Measurements from ENCODE around the gene EFHC1. TPM values are rescaled to one million over a fixed set of nuclear protein-coding genes. Genes with fewer than 3 reads are reported as not detected.

The EFHC1 gene
- total RNA-seq, 1 experiment from 2014 or later = 23.7 TPM

DNA sequence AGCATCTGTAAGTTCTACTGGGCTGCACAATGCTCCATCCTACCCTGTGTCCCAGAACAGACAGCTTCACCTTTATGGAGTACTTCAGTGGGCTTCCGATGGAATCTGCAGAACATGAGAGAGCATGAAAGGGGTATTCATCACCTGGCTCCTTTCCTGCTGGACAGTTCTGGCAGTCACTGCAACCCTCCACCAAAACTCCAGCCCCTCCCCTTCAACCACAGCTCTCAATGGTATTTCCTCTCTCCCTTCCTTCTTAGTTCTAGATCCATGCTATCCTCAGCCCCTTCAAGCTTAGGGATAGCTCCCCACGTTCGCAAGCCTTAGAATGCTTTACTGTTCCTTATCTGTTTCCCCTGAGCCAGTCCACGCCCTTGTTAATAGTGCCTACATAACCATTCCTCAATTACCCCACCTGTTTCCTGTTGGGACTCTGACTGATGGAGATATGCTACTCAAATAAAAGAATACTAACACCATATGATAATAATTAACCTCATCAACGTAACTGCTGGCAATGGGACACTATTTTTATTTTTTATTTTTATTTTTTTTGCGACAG is 130.0 kb downstream of the EFHC1 start:
- in situ Hi-C loops (cut with HindIII; ENCODE audit: low pct_unique_long_range_greater_than_20kb, low sequenced_read_pairs) = no loop called here
- DNase-seq (ENCODE audit: low read depth, low spot score) = no peak

DNA sequence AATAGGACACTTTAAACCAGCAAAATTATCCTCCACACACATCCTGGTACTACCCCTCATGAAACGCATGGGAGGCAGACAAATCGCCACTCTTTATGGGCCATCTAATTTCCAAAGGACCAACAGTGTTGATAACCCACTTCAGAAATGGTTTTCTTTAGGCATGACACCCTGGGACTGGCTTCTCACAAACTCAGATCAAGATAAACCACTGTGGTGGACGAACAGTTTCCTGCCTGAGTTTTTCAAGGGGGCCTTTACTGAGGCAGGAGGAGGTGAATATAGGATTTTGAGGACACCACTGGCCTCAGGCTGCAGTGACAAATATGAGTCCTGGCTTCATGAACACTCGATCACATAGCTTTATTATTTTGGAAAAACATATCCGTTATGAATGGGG is 130.7 kb downstream of the EFHC1 start:
- in situ Hi-C loops (cut with HindIII; ENCODE audit: low pct_unique_long_range_greater_than_20kb, low sequenced_read_pairs) = no loop called here
- DNase-seq (ENCODE audit: low read depth, low spot score) = no peak

DNA sequence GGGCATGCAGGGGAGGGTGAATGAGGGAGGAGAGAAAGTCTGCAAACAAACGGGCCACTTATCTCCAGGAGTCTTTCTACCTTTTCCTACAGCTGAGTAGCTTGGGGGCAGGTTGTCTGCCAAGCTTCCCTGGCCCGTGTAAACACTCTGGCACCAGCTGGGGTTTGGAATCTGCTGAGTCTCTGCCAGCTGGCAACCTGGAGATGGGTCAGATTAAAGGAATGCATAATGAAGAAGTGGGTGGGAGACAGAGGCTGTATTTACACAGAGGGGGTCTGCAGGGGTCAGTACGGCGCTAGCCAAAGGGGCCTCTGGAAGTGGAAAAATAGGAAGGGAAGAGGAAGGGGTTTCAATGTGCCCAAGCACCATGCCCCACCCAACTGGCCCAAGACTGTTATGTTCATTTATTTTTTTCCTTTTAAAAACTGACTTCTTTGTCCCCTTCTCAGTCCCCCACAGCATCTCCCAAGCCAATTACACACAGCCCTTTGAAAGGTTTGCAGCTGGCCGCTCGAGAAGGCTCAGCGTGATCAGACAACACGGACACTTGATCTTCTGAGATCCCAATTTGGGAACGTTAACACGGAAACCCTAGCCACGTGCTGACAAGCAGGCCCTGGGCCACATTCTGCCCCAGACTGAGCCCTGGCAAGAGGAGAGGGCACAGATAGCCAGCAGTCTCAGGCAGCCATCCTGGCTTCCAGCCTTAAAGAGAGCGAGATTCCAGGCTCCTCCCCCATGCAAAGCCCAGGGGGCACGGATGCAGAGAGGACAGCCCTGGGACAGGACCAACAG is 131.5 kb downstream of the EFHC1 start:
- DNase-seq (ENCODE audit: low read depth, low spot score) = peak; percentile 56
- in situ Hi-C loops (cut with HindIII; ENCODE audit: low pct_unique_long_range_greater_than_20kb, low sequenced_read_pairs) = no loop called here

DNA sequence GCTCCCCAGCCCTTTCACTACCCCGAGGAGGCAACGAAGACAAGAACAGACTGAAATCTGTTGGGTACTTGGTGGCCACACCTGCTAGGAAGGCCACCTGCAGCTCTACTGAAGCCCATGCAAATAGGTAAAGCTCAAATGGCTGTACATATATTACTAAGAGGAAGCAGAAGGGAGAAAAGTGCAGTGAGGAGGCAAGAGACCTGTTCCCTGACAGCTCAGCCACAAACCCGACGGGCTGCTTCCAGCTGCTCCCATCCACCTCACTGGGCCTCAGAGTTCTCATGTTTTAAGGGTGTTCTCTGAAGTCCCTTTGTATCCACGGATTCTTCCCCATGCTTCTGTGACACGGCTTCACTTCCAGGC is 132.1 kb downstream of the EFHC1 start:
- in situ Hi-C loops (cut with HindIII; ENCODE audit: low pct_unique_long_range_greater_than_20kb, low sequenced_read_pairs) = no loop called here
- DNase-seq (ENCODE audit: low read depth, low spot score) = no peak

DNA sequence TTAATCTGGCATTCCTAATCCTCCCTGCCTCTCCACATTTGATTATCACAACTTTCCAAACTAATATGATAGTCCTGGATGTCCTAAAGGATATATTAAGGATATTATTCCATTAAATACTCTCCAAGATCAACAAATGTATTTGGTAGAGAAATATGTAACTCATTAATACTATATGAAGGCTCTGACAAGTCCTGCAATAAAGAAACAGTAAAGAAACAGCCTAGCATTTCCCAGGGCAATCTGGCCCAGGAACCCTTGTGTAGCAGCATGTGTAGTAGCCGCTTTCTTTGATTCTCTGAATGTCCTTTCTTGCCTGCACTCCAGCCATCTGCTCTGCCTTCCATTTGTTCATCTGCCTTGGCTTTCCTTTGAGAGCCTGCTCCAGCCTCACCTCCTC is 133.0 kb downstream of the EFHC1 start:
- in situ Hi-C loops (cut with HindIII; ENCODE audit: low pct_unique_long_range_greater_than_20kb, low sequenced_read_pairs) = no loop called here
- DNase-seq (ENCODE audit: low read depth, low spot score) = no peak

DNA sequence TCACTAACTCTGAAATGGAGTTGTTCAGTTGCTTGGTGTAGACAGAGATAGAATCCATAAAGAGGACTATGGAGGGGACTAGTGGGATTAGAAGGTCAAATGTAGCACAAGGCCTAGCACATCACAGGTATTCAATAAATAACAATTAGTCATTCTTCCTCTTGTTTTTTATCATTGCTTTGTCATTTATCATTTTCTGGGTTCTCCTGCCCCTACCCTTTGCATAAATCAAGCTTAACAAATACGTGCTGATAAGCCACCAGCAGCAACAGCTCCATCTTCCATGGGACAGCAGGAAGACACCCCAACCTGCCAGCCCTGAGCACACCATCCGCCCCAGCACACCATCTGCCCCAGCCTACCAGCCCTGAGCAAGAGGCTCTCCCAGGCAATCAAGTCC is 133.6 kb downstream of the EFHC1 start:
- DNase-seq (ENCODE audit: low read depth, low spot score) = no peak
- in situ Hi-C loops (cut with HindIII; ENCODE audit: low pct_unique_long_range_greater_than_20kb, low sequenced_read_pairs) = no loop called here

DNA sequence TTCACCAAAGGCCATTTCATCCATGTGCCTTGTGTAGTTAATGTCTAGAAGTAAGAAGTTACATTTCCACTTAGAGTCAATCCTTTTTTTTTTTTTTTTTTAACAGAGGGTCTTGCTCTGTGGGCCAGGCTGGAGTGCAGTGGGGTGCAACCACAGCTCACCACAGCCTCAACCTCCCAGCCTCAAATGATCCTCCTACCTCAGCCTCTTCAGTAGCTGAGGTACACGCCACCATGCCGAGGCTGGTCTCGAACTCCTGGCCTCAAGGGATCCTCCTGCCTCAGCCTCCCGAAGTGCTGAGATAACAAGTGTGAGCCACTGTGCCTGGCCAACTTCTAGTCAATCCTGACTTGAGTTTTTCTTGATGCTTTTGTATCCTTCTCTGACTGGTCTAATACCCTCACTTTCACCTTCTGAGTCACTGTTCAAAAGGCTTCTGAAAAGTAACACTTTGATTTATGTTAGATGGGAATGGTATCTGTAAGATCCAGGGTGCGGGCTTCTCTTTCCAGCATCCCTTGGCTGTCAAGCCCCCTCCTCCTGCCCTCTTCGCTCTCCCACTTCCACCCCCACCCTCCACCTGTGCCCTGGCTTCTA is 134.6 kb downstream of the EFHC1 start:
- in situ Hi-C loops (cut with HindIII; ENCODE audit: low pct_unique_long_range_greater_than_20kb, low sequenced_read_pairs) = no loop called here
- DNase-seq (ENCODE audit: low read depth, low spot score) = no peak

DNA sequence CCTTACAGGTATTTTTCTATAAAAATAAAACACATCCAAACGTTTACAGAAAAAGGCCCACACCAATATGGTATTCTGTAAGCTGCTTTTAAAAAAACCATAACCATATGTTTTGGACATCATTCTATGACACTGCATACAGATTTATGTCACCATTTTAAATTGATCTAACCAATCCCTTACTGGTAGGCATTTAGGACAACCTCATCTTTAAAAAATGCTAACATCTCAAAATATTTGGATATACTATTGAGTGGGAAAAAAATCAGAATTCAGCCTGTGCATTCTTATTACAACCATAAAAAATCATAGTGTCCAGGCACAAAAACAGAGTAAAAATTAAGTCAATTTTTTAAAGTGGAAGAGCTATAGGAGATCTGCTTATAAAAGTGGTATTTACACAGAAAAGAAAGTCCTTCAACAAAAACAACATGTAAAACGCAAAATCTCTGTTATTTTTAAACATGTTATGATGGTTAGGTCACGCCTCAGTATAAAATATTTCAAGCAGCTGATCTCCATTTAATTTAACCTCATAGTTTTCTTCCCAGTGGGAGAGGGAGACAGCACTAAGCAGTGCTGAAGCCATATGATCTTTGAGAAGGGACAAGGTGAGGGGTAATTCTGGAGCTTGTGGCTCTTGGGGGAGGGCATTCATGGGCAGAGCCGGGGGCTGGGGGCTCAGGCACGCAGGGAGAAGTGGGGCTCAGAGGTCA is 135.5 kb downstream of the EFHC1 start:
- no peak for DNase-seq (ENCODE audit: low read depth, low spot score)
- in situ Hi-C loops (cut with HindIII; ENCODE audit: low pct_unique_long_range_greater_than_20kb, low sequenced_read_pairs) = no loop called here

DNA sequence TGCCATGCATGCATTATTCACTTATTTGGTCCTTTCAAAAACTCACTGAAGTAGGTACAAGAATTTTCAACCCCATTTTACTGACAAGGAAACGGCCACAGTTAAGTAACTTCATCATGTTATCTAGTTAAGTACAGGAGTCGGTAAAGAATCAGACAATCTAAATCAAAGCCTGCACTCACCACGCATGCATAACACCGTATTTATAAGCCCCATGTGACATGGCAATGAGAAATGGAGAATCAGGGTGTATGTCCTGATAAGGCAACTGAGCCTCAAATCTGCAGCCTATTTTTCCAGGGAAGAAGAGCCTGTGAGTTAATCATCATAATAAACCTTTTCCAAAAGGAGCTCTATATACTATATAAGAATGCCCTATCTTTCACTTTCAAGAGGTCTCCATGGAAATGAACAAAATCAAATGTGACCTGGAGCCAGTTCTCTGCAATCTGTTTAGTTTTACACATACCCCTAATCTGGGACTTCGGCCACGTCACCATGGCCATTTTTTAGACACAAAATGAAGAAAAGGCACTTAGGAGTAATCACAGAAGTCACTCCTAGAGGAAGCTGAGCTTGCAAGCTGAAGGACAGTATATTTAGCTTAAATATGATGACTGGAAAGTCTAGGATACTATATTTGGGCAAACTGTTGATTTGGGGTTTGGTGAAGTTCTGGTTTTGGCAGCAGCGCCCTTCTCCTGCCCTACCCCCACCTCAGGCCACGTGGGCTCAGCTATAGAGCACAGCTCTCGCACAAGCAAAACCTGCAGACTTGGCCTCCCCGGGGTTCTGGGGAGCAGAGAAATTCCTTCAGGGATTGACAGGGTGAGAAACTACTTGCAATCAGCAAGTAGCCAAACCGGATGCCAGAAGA is 137.5 kb downstream of the EFHC1 start:
- in situ Hi-C loops (cut with HindIII; ENCODE audit: low pct_unique_long_range_greater_than_20kb, low sequenced_read_pairs) = no loop called here
- DNase-seq (ENCODE audit: low read depth, low spot score) = no peak

DNA sequence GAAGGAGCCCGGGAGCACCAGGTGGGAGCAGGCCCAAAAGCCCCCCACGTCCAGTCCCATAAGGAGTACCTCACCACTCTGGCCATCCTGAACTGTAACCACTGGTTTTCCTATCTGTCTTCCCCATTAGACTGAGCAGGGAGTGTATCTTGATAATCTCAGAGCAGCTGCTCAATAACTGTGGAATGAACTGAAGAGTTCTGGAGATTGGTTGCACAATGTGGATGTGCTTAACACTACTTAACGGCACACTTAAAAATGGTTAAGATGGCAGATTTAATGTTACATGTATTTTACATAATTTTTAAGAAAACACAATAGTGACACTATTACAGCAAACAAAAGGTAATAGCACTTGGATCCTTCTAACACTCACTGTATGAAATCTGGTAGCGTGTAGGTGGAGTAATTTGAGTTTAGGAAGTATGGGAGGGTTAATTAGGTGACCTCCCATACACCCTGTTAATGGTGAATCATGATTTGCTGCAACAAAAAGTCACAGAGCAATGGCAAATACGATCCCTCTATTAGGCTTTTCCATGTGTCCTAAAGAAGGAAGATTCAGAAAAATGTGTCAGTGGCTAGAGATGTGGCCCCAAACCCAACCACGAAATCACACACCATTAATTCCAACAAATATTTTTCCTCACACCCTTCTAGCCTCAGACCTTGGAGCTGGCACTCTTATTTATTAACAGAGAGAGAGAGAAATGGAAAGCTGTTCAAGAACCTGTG is 138.3 kb downstream of the EFHC1 start:
- in situ Hi-C loops (cut with HindIII; ENCODE audit: low pct_unique_long_range_greater_than_20kb, low sequenced_read_pairs) = no loop called here
- DNase-seq (ENCODE audit: low read depth, low spot score) = no peak

DNA sequence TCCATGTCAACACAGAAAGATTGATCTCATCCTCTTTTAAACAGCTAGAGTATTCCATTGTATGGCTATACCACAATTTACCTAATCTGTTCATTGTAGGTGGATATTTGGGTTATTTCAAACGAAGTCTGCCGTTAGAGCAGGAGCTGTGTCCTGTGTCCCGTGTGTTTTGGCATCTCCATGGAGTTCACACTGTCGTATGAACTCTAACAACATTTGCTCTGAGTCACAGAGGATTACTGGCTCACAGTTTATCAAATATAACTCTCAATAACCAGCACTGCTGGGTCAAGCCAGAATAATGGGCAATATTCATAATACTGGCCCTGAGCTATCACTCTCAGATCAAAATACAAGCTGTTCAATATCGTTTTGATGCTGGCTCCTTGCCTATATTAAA is 140.3 kb downstream of the EFHC1 start:
- in situ Hi-C loops (cut with HindIII; ENCODE audit: low pct_unique_long_range_greater_than_20kb, low sequenced_read_pairs) = no loop called here
- DNase-seq (ENCODE audit: low read depth, low spot score) = no peak

DNA sequence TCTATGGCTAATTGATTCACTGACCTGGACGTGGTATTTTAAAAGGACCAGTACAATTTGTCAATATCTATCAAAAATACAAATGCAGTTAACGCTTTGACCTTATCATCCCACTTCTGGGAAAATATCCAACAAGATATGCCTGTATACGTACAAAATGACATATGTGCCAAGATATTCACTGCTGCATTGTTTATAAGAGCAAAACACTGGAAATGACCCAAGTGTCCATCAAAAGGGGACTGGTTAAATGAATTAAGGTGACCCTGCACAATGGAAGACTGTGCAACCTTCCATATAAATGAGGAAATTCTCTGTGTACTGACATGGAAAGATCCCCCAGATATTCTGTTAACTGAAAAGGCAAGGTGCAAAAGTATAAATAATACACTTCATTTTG is 142.8 kb downstream of the EFHC1 start:
- no peak for DNase-seq (ENCODE audit: low read depth, low spot score)
- in situ Hi-C loops (cut with HindIII; ENCODE audit: low pct_unique_long_range_greater_than_20kb, low sequenced_read_pairs) = no loop called here

DNA sequence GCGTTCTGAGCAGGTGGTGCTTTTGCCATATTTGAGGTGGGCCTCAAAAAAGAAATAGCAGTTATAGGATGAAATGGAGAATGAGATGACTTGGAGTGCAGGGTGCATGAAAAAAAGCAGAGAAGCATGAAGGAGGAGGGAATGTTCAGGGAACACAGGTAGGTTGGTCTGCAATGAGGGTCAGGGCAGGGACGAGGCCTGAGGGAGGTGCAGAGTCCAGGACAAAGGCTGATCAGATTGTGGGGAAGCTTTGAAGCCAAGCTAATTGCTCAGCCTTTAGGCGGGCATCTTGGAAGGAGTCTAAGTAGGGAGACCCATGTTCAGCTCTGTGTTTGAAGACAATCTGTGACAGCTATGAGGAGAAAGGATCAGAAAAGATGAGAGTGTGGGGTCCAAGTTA is 144.7 kb downstream of the EFHC1 start:
- no peak for DNase-seq (ENCODE audit: low read depth, low spot score)
- in situ Hi-C loops (cut with HindIII; ENCODE audit: low pct_unique_long_range_greater_than_20kb, low sequenced_read_pairs) = no loop called here

DNA sequence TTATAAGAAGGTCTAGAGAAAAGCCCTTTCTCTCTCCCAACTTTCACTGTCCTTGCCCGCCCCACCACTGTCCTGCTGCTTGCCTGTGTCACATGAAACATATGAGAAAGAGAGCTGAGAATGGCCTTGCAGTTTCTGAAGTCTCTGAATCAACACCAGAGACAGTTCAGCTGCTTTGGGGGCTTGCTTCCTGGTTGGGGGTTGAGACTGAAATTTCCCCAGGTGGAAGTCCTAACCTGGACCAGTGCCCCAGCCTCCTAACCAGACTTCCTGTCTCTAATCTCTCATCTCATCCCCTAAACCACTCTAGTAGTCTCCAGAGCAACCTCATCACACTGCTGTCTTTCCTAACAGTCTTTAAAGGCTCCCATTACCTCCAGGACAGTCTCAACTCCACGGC is 146.1 kb downstream of the EFHC1 start:
- DNase-seq (ENCODE audit: low read depth, low spot score) = no peak
- in situ Hi-C loops (cut with HindIII; ENCODE audit: low pct_unique_long_range_greater_than_20kb, low sequenced_read_pairs) = no loop called here

DNA sequence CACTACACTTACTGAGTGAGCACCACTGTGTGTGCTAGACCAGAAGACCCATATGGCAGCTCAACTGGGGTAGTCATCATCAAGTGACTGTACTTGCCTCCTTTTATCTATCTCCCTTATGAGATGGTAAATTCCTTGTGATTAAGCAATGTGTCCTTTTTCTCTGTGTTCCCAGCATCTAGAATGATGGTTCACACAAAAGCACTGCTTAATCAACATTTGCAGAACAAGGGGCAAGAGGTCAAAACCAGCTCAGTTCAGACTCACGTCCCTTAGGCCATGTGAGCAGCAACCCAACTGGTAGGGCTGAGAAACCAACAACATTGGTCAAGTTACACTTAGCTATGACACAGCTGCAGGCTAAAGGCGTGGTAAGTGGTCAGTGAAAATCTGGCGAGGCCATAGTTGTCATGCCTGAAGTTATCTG is 146.7 kb downstream of the EFHC1 start:
- in situ Hi-C loops (cut with HindIII; ENCODE audit: low pct_unique_long_range_greater_than_20kb, low sequenced_read_pairs) = no loop called here

DNA sequence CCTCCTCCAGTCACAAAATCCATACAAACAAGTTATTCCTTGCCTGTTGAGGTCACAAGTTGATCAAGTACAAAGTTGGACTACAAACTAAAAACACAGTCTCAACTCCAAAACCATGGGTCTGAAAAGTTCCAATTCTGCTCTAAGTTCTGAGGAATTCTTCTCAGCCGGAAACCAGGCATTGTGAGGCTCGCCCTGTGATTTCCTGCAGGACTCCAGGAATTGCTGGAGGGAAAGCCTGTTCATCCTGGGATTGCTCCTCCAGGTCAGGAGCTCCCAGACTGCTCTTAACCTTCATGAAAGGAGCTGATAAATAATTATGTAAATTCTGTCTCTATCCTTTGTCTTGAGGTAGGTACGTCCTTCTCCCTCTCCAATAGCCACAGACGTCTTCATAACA is 148.2 kb downstream of the EFHC1 start:
- DNase-seq (ENCODE audit: low read depth, low spot score) = no peak
- in situ Hi-C loops (cut with HindIII; ENCODE audit: low pct_unique_long_range_greater_than_20kb, low sequenced_read_pairs) = no loop called here

More for the DNA sequence above, 146.7 kb downstream of the EFHC1 start:
- DNase-seq (ENCODE audit: low read depth, low spot score) = no peak

DNA sequence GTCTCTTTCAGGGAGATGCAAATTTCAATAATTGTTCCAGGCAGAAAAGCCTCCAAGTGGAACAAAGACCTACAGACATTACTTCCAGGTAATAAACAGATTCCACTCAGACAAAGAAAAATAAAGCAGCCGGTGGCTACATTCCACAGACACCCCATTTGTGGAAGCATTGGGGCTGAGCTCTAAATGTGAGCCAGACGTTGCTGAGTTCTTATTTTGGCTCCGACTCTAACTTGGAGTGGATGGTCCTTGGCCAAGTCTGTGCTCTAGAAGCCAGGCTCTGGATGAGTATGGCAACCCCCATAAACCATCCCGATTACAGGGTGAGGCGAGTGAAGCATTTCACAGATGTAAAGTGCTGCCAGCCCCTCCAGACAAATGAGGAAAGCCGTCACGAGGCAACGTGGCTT is 150.2 kb downstream of the EFHC1 start:
- DNase-seq (ENCODE audit: low read depth, low spot score) = no peak
- in situ Hi-C loops (cut with HindIII; ENCODE audit: low pct_unique_long_range_greater_than_20kb, low sequenced_read_pairs) = no loop called here

All from SK-MEL-5 (cell line).